ENCODE measurements around the gene AIDA.
A peak's percentile ranks its signal among the peaks of the same experiment; 100 is the strongest.

The AIDA gene

DNA sequence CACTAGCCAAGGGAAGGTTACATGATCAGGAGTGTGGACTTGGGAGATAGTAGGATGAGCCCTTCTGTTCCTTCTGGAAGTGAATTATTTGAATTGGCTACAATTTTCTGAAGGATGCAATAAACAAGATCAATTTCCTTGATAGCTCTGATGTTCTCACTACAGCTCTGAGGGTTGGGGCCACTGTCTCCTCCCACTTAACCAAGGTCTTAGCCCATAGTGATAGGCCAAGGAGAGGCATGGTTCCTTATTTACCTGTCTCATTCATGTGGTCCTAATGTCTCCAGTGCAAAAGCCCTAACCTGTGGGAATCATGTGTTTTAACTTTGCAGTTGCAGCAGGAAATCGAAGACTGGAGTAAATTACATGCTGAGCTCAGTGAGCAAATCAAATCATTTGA is 59.6 kb downstream of the AIDA start:
- DNase-seq (ENCODE audit: low read depth in 2 of 2): no peak

DNA sequence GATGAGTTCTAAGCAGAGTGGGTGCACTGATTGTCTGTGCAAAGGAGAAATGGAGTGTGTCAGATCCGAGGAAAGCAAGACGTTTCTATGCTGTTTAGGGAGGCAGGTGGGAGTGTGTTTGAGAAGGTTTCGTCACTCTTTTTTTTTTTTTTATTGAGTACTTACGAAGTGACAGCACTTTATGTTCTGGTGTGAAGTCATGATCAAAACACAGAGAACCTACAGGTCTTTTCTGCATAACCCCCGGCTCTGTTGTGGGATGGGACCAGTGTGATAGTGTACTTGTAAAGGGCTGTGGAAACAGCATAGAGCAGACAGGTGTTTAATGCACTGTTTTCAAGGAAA is 67.7 kb downstream of the AIDA start:
- DNase-seq (ENCODE audit: low read depth in 2 of 2): no peak

DNA sequence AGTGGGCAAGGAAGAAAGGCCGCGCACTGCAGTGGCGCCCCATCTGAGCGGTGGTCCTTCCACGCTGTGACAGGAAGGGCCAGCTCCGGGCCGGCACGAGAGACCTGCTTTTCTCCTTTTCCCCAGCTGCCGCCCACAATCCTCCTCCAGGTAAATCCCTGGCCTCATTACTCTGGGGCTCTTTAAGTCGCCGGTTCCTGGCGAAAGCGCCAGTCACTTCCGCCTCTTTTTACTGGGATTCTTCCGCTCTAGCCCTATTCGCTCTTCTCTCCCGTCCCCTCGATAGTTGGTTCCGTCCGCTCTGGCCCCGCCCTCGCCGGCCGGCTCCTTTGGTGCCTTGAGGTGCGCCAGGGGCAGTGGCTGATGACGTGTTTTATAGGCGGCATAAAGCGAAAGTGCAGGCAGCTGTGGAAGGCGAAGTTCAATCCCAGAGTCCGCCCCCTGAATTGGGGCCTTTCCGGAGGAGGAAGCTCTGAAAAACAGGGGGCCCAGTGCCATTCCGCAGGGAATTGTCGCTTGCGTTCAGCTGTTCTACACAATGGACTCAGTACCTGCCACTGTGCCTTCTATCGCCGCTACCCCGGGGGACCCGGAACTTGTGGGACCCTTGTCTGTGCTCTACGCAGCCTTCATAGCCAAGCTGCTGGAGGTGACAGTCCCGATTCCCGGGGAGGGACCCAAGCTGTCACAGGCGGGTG is 68.2 kb downstream of the AIDA start:
- DNase-seq (ENCODE audit: low read depth in 2 of 2): peak; percentile 91 to 96

DNA sequence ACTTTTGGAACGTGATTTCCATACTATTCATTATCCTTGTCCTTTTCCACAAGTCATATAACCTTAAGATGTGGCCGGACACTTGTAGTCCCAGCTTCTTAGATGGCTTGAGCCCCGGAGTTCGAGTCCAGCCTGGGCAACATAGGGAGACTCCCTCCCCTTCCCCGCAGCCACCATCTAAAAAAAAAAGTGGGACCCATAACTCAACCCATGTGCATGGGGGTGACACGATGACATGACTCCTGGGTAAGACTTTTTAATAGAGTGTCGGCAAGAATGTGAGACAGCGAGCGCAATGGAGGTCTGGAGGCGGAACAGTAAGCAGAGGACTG is 68.7 kb downstream of the AIDA start:
- peak in 1 of 2 donors; percentile 17 for DNase-seq (ENCODE audit: low read depth in 2 of 2)

DNA sequence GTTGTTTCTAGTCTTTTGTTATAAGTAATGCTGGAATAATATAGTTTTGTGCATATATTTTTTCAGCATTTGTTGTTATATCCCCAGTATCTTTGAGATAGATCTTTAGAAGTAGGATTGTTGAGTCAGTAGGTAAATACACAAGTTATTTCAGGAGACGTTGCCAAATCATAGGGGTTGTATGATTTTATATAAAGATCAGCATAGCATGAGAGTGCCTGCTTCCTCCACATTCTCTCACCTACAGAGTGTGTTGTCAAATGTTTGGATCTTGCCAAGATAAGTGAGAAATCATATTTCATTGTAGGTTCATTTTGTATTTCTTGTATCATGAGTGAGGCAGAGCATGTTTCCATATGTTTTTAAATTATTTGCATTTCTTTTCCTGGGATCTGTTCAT is 69.8 kb downstream of the AIDA start:
- DNase-seq (ENCODE audit: low read depth in 2 of 2): no peak

DNA sequence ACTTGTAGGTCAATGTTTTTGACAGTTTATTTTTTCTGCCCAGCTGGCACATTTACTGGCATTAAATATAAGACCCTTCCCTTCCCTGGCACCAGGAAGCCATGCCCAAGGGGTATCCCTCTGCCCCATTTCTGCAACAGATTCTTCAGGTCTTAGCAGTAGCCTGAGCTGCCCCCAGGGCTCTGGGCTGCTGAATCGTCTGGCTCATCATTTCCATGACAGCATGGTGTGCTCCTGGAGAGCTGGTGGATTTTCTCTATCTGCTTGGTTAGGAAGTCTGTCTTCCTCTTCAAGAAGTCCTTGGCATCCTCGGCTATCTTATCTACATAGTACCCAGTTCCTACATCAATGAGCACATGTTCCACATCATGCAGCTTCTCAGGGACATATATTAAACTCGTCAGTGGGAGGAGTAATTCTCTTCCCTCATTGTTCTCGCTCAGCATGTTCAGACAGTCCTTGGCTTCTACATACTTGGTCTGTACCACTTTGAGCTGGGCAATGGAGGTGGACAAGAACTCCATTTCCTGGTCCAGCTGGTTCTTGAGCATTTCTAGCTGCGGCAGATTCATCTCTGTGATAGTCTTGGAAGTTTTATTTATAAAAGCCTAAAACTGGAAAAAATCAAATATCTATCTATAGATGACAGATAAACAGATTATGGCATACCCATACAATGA is 70.9 kb downstream of the AIDA start:
- no peak for DNase-seq (ENCODE audit: low read depth in 2 of 2)

DNA sequence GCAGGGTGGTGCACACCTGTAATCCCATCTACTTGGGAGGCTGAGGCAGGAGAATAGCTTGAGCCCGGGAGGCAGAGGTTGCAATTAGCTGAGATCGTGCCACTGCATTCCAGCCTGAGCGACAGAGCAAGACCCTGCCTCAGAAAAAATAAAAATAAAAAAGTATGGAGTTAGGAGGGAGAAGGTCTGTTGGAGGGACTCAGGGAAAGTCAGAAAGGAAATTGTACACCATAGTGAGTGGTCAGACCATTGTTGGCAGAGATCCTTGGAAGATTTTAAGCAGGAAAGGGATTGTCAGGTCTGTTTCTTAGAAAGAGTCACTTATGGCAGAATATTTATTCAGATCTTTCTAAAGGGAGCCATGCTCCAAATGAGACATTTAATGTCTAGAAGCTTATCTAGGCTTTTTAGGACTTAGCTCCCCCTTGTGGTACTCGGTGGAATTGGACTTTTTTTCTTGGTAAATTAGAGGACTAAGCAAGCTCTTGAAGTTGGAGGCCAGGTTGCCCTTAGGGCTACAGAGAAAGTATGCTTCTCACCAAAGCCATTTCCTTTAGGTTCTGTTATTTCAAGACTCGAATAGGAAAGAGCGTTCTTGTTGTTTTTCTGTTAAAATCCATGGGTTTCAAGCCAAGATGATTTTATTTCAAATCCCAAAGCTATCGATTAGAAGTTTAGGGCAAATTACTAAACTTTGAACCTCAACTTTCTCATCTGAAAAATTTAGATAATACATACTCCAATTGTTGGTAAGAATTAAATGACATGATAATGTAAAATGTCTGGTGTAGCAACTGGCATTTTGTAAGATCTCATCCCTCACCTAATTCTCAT is 77.9 kb downstream of the AIDA start:
- peak in 1 of 2 donors; percentile 62 for DNase-seq (ENCODE audit: low read depth in 2 of 2)

DNA sequence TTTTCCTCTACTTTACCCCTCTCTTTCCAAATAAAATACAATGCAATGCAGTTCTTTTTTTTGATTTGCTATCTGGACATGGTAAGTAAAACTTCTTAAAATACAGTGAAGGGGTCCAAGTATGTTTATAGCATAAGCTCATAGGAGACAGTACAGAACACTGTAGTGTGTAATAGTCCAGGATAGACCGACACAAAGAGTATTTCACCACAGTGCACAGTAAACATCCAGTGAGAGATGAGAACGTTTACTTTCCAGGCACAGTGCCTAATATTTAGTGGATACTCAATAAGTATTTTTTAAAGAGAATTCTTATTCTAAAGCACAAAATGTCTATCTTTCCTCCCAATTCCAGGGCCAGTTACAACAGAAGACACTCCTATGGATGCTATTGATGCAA is 79.5 kb downstream of the AIDA start:
- no peak for DNase-seq (ENCODE audit: low read depth in 2 of 2)

DNA sequence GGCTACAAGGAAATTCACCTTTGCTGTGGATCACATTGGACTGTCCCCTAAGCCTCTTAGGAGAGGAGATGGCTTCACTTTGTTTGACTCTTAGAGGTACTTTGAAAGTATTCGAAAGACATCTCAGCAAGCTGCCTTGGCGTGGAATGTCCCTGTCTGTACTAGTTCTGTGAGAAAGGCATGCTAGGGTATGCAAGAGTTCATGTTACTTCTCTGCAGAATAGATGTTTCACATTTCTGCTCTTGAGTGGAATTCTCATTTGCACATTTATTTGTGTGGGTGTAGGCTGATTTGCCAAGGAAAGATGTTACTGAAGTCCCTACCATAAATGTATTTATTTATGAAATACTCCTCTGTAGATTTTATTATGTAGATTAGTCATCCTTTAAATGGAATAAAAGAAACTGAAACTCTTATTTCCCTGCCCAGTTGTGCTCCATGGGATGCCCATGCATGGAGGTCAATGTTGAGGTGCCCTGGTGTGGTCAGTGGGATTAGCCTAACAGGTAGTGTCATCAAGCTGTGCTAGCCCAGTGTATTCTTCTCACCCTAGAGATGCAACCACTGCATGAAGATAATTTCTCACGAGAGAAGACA is 80.6 kb downstream of the AIDA start:
- DNase-seq (ENCODE audit: low read depth in 2 of 2): no peak

DNA sequence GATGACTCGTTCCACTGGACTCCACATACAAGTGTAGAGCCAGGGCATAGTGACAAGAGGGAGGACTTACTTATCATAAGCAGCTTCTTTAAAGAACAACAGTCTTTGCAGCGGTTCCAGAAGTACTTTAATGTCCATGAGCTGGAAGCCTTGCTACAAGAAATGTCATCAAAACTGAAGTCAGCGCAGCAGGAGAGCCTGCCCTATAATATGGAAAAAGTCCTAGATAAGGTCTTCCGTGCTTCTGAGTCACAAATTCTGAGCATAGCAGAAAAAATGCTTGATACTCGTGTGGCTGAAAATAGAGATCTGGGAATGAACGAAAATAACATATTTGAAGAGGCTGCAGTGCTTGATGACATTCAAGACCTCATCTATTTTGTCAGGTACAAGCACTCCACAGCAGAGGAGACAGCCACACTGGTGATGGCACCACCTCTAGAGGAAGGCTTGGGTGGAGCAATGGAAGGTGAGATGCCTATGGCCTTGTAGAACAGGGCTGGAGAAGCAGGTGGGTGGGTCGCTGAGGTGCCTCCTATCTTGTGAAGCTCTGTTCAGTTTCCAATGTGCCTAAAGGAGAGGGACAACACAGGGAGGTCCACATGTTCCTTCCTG is 82.3 kb downstream of the AIDA start:
- no peak for DNase-seq (ENCODE audit: low read depth in 2 of 2)

DNA sequence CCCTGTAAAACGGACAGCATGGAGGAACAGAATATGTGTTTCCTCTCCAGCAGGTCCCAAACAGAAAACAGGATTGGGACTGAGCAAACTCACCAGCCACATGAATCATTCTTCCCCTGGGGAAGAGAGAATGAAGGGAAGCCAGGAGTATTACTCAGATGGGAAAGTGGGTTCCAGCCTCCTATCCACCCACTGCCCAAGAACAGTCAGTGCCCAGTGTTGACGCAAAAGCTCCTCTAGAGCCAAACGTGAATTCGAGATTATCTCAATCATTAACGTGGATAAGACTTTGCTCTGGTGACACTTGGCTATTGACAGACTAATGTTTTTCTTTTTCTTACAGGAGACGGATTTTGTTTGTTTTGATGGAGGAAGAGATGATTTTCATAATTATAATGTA is 85.1 kb downstream of the AIDA start:
- no peak for DNase-seq (ENCODE audit: low read depth in 2 of 2)

DNA sequence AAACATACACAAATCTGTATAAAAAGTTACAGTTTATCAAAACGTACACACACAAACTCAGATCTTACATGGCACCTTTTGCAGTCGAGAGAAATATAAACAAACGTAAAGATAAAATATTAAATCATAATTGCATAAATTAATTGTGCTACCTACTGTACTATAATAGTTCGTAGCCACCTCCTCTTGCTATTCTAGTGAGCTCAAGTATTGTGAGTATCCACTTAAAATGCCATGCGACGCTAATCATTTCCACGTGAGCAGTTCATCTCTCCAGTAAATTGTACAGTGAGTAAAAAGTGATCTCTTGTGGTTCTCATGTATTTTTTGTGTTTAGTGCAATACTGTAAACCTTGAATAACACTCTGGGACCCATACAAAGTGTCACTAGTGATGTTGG is 88.1 kb downstream of the AIDA start:
- DNase-seq (ENCODE audit: low read depth in 2 of 2): no peak

DNA sequence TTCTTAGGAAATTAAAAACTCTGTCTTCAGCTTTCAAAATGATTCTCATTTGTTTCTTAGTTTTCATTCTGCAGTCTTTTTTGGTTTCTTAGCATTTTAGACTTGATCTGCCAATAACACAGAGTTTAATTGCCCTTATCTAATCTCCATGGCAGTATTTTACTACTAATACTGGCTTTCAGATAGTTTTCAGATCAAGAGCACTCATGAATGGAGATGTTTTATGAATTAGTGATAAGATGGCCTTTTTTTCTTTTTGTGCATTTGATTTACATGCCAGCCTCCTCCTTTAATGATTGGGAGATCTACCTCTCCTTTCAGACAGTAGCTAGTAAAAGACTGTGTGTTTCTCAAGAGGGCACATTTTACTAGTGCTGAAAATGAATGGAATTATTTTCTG is 88.8 kb downstream of the AIDA start:
- no peak for DNase-seq (ENCODE audit: low read depth in 2 of 2)

DNA sequence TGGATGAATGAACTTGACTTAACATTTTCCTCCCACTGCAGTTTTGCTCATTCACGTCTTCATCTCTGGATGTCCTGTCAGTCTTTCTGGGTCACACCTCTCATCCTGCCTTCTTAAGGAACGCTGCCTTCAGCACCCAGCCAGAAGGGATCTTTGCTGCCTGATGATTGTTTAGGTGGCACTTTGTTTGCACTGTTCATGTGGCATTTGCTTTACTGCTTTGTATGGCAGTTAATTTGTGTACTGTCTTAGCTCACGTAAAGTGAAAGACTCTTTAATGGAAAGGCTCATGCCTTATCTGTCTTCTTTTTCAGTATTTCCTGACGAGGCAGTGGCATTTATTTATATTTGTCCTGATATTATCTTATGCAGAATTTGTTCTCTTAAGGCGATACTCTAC is 89.5 kb downstream of the AIDA start:
- no peak for DNase-seq (ENCODE audit: low read depth in 2 of 2)

DNA sequence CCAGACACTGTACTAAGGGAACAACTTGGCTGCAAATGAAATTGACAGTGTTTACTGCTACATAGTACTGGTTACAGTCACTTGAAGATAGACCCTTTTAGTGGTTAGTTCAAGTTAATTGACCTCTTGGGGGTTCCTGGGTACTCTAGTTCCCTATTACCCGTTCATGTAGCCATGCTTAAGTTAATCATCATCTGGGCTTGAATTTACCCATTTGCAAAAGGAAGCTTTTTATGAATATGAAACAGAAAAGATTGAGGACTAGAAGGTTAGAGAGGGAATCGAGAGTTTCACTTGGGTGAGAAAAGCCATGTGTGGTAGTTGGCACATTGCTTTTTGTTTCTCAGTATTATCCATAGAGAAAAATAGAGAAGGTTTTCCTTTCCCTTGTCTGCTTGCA is 91.7 kb downstream of the AIDA start:
- DNase-seq (ENCODE audit: low read depth in 2 of 2): no peak

DNA sequence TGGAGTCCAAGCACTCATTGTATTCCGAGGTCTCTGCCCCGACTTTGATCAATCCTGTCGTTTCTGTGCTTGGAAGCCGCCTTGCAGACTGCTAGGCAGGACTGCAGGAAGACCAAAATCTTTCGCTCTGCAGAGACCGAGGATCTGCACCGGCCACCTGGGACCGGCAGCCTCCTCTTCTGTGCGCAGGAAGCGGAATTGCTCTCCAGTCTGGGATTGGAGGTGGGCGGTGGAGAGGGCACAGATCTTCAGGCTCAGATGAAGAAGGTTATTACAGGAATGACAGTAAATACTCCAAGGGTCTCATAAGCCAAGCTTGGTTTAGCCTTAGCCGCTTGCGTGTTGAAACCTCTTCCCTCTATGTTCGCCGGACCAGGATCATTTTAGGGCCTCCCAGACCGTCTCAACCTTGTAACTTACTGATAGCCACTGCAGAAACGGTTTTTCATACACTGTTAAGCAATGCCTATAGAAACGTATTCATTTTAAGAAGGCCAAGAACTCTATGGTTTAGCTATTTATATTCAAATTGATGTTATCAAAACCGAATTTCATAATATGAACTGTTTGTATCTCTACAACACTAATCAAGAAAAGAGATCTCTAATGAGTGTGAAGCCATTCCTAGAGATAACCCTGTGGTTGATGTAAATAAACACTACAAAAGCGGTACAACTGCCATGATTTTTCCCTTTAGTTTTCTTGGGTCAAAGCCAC is 93.3 kb downstream of the AIDA start:
- no peak for DNase-seq (ENCODE audit: low read depth in 2 of 2)
